Measurements from ENCODE around the gene TRIM34.
A peak's percentile ranks its signal among the peaks of the same experiment; 100 is the strongest.
"Not testable (repeated sequence)": the region's sequence is repeated elsewhere in the genome, so short reads cannot be mapped to it uniquely, and the experiment has no call there.

The TRIM34 gene, protein sequence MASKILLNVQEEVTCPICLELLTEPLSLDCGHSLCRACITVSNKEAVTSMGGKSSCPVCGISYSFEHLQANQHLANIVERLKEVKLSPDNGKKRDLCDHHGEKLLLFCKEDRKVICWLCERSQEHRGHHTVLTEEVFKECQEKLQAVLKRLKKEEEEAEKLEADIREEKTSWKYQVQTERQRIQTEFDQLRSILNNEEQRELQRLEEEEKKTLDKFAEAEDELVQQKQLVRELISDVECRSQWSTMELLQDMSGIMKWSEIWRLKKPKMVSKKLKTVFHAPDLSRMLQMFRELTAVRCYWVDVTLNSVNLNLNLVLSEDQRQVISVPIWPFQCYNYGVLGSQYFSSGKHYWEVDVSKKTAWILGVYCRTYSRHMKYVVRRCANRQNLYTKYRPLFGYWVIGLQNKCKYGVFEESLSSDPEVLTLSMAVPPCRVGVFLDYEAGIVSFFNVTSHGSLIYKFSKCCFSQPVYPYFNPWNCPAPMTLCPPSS

DNA sequence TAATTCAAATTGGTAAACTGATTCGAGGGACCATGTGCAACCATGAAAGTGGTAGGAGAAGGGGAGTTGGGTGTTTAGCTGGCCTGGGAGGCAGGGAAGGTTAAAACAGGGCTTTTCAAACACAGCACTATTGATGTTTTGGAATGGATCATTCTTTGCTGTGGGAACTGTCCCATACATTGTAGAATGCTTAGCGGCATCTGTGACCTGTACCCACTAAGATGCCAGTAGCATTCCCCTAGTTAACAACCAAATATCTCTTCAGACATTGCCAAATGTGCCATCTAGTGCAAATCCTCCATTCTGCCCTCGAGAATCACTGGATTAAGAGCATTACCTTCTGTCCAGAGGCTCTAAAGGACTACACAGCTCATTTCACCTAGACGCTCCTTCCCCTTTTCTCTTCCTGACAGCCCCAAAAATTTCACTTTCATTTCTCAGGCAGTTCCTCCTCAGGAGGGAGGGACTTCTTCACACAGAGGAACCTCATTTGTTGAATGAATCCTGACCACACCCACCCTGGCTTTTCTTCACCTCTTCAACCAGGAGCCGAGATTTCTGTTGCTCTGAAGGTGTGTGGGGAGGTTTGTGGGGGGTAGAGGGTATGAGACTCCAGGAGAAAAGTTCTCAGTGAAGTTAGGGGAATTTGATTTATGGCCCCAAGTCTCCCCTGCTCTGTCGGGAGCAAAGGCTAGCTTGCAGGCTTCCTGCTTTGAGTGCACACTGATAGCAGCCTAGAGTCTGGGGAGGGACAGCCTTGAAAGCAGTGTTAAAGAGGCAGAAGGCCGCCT is at the start of gene TRIM34:
TRIM34 (plus strand) TSS at position 513 of the 791 bp plus-strand sequence. CDS start 7,331 bp downstream, outside the sequence.
- FAIRE-seq: no peak

DNA sequence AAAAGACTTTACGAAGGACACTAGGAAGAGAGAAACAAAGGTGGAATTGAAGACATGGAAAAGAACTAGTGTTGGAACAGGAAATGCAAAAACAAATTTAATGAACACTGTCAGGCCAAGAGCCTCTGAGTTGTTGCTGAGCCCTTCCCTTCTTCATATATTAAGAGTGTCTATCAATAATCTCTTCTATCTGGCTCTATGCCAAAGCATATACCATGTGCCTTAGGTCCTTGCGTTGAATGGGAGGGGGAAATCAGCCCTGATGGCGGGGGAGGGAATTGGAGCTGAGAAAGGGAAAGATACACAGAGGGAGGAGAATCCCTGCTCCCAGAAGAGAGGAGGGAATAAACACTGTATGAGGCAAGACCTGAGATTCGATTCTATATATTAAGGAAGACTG is 49.6 kb upstream of the TRIM34 start:
- FAIRE-seq (no peak), DNase-seq (ENCODE audit: low spot score) (no peak)

More for the DNA sequence above, at the start of gene TRIM34:
- peak; percentile 60 for DNase-seq (ENCODE audit: low spot score)

DNA sequence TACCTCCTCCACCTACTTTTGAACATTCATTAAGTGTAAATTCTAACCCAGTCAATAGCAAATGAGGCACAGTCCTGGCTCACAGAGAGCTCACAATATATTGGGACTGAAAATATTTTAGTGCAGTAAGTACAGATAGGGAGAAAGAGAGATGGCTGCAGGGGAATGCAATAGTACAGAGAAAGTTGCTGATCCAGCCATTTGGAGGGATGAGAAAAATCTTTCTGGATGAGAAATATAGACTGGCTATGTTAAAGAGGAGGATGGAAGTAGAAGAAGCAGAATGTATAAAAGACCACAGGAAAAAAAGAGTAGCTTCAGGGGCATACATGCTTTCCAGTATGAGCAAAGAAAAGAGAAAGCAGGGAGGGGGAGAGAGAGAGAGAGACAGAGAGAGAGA is 47.7 kb upstream of the TRIM34 start:
- no peak for DNase-seq (ENCODE audit: low spot score)
- FAIRE-seq: no peak

DNA sequence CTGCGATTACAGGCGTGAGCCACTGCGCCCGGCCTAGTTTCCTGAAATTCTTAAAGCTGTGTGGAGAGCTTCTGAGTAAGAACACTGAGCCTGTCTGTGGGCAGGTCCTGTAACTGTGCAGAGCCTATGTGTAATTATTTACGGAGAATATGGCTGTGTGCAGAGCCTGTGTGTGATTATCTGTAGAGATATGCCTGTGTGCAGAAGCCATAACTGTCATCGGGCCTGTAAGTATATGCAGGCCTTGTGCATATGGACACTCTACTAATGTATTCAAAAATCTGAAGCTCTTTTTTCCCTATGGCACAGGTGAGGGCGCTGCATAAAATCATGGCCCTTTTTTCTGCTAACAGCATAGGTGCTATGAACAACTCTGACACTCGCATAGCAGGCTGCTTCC is 44.2 kb upstream of the TRIM34 start, which contains the start of gene OR52B6:
OR52B6 (plus strand) TSS at position 301 of the 400 bp plus-strand sequence; CDS start at position 301, 0 bp downstream.
- no peak for FAIRE-seq
- no peak for DNase-seq (ENCODE audit: low spot score)

DNA sequence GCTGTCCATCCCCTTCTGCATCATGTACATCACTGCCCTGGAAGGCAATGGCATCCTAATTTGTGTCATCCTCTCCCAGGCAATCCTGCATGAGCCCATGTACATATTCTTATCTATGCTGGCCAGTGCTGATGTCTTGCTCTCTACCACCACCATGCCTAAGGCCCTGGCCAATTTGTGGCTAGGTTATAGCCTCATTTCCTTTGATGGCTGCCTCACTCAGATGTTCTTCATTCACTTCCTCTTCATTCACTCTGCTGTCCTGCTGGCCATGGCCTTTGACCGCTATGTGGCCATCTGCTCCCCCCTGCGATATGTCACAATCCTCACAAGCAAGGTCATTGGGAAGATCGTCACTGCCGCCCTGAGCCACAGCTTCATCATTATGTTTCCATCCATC is 43.8 kb upstream of the TRIM34 start:
- DNase-seq (ENCODE audit: low spot score): no peak

DNA sequence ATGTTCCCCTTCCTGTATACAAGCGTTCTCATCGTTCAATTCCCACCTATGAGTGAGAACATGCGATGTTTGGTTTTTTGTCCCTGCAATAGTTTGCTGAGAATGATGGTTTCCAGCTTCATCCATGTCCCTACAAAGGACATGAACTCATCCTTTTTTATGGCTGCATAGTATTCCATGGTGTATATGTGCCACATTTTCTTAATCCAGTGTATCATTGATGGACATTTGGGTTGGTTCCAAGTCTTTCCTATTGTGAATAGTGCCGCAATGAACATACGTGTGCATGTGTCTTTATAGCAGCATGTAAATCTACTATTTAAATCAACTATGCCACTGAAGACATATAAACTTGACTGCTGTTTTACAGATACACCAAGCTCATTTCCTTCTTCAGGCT is 40.3 kb upstream of the TRIM34 start:
- not testable (repeated sequence) for DNase-seq (ENCODE audit: low spot score); FAIRE-seq

More for the DNA sequence above, 43.8 kb upstream of the TRIM34 start:
- FAIRE-seq: no peak

DNA sequence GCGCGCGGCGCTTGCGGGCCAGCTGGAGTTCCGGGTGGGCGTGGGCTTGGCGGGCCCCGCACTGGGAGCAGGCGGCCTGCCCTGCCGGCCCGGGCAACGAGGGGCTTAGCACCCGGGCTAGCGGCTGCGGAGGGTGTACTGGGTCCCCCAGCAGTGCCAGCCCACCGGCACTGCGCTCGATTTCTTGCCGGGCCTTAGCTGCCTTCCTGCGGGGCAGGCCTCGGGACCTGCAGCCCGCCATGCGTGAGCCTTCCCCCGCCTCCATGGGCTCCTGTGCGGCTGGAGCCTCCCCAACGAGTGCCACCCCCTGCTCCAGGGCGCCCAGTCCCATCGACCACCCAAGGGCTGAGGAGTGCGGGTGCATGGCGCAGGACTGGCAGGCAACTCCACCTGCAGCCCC is 34.9 kb upstream of the TRIM34 start:
- not testable (repeated sequence) for DNase-seq (ENCODE audit: low spot score); FAIRE-seq

DNA sequence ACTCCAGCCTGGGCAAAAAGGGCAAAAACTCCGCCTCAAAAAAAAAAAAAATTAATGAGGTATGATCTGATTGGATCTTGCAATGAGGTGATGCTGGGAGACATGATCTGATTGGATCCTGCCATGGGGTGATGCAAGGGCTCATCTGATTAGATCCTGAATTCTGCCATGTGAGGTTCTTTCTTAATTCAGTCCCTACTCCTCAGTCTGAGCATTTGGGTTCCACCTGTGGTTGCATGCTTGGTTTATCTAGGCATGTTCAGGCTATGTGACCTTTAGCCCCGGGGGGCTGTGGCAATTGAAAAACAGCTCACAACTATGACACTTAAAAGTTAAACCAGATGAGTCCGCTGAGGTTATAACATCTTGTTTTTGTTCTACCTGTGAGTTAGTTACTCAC is 33.2 kb upstream of the TRIM34 start:
- FAIRE-seq (no peak), DNase-seq (ENCODE audit: low spot score) (no peak)

DNA sequence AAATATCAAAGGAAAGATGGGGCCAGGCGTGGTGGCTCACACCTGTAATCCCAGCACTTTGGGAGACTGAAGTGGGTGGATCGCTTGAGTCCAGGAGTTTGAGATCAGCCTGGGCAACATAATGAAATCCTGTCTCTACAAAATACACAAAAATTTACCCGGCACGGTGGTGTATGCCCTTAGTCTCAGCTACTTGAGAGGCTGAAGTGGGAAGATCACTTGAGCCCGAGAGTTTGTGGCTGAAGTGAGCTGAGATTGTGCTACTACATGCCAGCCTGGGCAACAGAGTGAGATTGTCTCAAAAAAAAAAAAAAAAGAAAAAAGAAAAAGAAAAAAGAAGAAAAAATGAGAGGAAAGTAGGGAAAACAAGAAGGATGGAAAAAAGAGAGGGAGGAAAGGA is 32.2 kb upstream of the TRIM34 start:
- no peak for DNase-seq (ENCODE audit: low spot score)
- no peak for FAIRE-seq

DNA sequence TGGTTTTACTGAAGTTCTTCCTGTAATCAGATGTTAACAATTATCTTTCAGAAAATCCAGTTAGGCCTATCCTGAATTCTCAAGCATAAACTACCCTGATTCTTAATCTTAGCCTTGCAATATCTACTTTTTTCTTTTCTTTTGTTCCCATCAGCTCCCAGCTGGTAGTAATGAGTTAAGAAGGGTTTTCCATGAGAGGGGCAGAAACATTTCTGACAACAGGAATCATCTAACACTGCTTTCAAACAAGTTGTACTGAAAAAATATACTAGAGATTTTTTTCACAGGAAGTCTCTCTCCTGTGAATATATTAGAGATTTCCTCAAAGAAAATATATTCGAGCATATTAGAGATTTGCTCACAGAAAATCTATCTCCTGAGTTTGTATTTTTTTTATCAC is 31.7 kb upstream of the TRIM34 start:
- FAIRE-seq: no peak
- DNase-seq (ENCODE audit: low spot score): no peak

DNA sequence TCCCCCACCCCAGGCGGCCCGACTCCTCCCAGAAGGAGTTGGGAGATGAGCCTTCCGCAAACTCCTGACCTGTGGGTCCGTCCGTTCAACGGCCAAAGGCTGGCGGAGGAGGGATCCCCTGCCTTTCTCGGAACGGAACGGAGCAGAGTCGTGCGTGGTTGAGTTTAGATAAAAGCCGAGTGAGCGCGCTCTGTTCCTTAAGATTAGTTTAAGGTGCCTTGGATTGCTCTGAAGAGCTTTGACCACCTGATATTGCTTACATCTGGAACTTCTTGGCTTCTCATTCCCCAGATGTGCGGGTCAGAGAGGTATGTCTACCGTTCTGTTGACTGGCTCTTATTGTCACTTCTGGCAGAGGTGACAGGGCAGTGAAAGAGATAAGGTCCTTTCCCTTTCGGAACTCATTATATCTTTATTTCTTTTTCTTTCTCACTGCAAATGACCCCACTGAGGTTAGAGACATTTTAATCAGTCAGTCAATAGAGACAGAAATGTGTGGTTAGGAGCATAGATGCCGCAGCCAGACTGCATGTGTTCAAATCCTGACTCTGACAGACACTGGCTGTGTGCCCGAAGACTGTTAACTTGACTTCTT is 28.1 kb upstream of the TRIM34 start, which contains the start of gene TRIM6:
TRIM6 (plus strand) TSS at position 31 of the 595 bp plus-strand sequence; CDS start at position 292, 261 bp downstream.
- FAIRE-seq (no peak), DNase-seq (ENCODE audit: low spot score) (peak; percentile 75)

DNA sequence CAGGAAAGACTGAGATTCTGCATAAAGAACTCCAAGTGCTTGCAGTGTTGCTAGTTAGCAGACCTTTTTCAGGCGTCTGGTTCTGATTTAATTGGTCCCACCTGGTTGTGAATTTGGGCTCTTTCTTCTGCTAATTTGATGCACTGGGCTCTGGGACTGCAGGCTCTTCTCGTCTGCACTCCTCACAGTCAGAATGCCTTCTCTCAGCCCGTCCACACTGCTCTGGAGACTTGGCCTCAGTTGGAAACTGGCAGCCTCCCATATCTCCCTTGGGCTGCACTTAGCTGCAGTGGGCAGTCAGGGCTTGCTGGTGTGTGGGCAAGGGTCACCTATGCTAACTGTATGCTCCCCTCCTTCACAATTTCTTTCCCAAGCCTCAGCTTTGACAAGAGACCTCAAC is 26.8 kb upstream of the TRIM34 start:
- no peak for FAIRE-seq
- DNase-seq (ENCODE audit: low spot score): no peak

DNA sequence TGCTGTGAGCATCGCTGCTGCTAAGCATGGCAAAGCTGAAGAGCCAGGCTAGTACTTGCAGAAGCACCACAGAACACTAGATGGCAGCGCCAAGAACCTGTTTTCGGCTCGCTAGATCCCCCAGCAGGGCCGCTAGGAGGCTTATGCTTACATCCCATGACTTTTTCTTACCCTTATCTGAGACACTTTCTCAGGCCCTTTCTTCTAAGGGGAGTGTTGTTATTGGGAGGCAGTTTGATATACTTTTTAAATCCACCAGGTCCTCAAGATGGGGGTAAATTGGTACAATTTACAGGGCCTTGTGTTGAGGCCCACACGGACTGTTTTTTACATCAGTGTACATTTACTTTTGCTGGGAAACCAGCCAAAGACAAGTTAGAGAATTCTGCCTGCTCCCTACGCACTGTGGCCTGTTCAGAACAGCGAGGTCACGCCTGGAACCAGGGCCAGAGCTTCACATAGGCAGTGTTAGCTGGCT is 24.4 kb upstream of the TRIM34 start:
- DNase-seq (ENCODE audit: low spot score) (peak; percentile 75), FAIRE-seq (no peak)

DNA sequence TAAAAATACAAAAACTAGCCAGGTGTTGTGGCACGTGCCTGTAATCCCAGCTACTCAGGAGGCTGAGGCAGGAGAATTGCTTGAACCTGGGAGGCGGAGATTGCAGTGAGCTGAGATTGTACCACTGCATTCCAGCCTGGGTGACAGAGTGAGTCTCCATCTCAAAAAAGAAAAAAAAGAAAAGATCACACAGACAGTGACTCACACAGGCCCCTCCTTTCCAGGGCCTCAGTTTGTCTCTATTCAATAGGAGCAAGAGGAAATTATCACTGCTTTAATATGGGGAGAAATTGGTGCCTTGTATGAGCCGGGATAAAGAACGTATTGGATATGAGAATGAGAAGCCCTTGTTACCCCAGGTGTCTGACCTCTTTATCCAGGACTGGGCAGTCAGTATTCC is 22.0 kb upstream of the TRIM34 start:
- FAIRE-seq; DNase-seq (ENCODE audit: low spot score): not testable (repeated sequence)

DNA sequence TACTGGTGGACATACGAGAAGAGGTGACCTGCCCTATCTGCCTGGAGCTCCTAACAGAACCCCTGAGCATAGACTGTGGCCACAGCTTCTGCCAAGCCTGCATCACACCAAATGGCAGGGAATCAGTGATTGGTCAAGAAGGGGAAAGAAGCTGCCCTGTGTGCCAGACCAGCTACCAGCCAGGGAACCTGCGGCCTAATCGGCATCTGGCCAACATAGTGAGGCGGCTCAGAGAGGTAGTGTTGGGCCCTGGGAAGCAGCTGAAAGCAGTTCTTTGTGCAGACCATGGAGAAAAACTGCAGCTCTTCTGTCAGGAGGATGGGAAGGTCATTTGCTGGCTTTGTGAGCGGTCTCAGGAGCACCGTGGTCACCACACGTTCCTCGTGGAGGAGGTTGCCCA is 21.5 kb upstream of the TRIM34 start:
- FAIRE-seq (no peak), DNase-seq (ENCODE audit: low spot score) (no peak)

DNA sequence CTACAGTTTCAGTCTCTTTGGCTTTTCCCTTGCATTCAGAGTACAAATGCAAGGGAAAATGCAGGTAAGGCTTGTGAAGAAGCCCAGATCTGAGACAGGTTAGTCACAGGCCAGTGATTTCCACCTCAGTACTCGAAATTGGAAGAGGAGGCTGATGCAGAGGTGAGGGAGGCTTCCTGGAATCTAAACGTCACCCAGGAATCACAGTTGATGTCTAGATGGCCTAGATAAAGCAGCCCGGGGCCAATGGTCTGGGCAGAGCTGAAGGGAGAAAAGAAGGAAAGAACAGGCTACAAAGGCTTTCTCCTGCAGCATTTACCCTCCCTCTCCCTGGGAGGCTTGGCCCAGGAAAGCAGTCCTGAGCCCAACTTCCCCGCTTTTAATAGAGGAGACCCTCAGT is 19.9 kb upstream of the TRIM34 start:
- DNase-seq (ENCODE audit: low spot score) (no peak), FAIRE-seq (no peak)

DNA sequence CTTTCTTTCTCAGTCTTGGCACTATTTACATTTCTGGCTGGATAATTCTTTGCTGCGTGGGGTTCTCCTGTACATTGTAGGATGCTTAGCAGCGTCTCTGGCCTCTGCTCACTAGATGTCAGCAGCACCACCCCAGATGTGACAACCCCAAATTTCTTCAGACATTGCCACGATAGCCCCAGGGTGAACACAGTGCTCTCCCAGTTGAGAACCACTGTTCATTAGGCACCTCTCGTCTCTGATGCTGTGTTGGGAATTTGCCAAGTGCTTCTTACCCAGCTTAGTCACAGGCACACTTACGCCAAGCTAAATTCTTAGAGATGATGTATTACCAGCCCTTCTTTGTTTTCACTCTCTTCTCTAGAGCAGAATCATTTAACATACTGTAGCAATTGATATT is 19.0 kb upstream of the TRIM34 start:
- FAIRE-seq: no peak
- DNase-seq (ENCODE audit: low spot score): no peak

DNA sequence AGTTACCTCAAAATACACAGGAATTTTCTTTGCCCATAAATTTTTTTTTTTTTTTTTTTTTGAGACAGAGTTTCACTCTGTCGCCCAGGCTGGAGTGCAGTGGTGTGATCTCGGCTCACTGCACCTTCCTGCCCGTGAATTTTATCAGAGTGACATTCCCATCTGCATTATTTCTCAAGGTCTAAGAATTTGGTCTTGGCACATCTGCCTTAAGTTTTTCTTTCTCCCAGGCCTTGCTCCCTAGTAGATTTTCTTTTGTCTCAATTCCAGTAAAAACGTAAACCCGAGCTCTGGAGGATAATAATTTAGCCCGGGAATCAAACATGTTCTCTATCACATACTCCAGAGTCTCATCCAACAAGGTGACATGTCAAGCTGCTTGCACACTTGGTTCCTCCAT is 16.0 kb upstream of the TRIM34 start:
- DNase-seq (ENCODE audit: low spot score): no peak
- FAIRE-seq: no peak

DNA sequence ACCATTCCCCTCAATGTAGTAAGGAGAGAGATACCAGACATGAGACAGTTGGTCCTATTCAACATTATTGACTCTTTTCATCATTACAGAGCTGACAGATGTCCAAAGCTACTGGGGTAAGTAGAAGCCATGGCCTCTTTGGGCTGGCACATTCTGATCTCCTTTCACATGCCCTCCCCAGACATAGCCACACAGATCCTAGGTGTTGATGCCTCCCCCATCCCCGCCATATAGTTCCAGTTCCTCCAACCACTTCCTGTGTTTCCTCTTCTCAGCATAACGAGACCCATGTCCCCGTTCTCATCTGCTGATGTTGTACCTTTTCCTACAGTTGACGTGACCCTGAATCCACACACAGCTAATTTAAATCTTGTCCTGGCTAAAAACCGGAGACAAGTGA is 14.4 kb upstream of the TRIM34 start:
- FAIRE-seq (no peak), DNase-seq (ENCODE audit: low spot score) (no peak)

DNA sequence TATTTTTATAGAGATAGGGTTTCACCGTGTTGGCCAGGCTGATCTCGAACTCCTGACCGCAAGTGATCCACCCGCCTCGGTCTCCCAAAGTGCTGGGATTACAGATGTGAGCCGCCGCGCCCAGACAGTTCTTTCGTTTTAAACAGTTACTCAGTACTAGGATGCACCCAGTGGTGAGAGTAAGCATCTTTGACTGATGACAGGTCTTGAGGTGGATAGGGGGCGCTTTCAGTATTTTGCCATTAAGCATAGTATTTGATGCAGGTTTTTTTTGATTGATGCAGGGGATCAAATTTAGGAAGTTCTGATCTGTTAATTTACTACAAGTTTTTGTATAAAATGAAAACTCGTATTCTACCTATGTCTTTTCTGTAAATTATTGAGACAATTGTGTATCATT is 13.2 kb upstream of the TRIM34 start:
- DNase-seq (ENCODE audit: low spot score) (no peak), FAIRE-seq (no peak)

DNA sequence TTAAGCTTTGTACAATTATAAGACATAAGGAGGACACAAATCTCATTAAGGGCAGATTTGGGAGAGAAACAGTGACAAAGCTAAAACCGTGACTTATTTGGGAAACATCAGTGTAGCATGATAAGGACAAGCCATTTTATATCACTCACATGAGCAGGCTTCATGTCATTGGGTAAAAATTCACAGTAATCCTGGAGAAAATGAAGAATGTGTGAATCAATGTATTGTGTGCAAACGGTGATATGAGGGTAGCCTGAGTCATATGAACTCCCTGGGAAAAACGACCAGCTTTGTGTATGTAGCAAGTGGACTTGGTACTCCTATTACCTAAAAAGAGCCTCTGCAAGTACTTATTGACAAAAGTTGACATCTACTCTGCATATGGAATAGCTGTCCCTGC is 6.0 kb upstream of the TRIM34 start:
- FAIRE-seq (no peak), DNase-seq (ENCODE audit: low spot score) (no peak)

Measured in urothelium cell line (cell line).